Ramos (cell line): Measurements from ENCODE around the gene CCDC183.

ENCODE experiments used
- in situ Hi-C: fragments of 300-500 bp; cut with MboI; formaldehyde crosslinking; loops from one replicate; pipeline ENCODE4 v1.14.3; 2022; ENCODE audit warnings: low sequenced_read_pairs; ENCODE audit not compliant: unreplicated experiment

Gene CCDC183

GRCh38 chr9:136844761-136845464 is 48.8 kb downstream of the CCDC183 start:
- in situ Hi-C loops, result no loop called here

- in situ Hi-C loops, result no loop called here
These were observed 49.5 kb downstream of the CCDC183 start for GRCh38 chr9:136845465-136846260.

GRCh38 chr9:136846376-136847087 is 50.4 kb downstream of the CCDC183 start:
- in situ Hi-C loops, result no loop called here

- in situ Hi-C loops, result no loop called here
These were observed 51.1 kb downstream of the CCDC183 start for GRCh38 chr9:136847088-136847825.

- in situ Hi-C loops, result no loop called here
These were observed 51.8 kb downstream of the CCDC183 start for GRCh38 chr9:136847826-136848392.

- in situ Hi-C loops, result no loop called here
These were observed 52.4 kb downstream of the CCDC183 start for GRCh38 chr9:136848393-136849037.

GRCh38 chr9:136849038-136849959 is 53.2 kb downstream of the CCDC183 start, which contains the start of gene PHPT1:
Gene PHPT1 (plus strand): TSS chr9:136849409. CDS start chr9:136849431, 22 bp downstream.
- in situ Hi-C loops, result no loop called here

GRCh38 chr9:136849960-136850865 is 54.1 kb downstream of the CCDC183 start:
- in situ Hi-C loops, result no loop called here

GRCh38 chr9:136850866-136851775 is 55.0 kb downstream of the CCDC183 start:
- in situ Hi-C loops, result no loop called here

- in situ Hi-C loops, result no loop called here
These were observed 56.0 kb downstream of the CCDC183 start, which contains the start of gene MAMDC4 for GRCh38 chr9:136851941-136852663. Gene MAMDC4 (plus strand): TSS chr9:136852346. CDS start chr9:136852417, 71 bp downstream.

GRCh38 chr9:136852664-136853595 is 56.8 kb downstream of the CCDC183 start:
- in situ Hi-C loops, result no loop called here

GRCh38 chr9:136853596-136854112 is 57.5 kb downstream of the CCDC183 start:
- in situ Hi-C loops, result no loop called here

- in situ Hi-C loops, result no loop called here
These were observed 58.1 kb downstream of the CCDC183 start for GRCh38 chr9:136854113-136854841.
